Measurements from ENCODE around the gene CDK14.
"Not testable (repeated sequence)": the region's sequence is repeated elsewhere in the genome, so short reads cannot be mapped to it uniquely, and the experiment has no call there.

Gene CDK14

DNA sequence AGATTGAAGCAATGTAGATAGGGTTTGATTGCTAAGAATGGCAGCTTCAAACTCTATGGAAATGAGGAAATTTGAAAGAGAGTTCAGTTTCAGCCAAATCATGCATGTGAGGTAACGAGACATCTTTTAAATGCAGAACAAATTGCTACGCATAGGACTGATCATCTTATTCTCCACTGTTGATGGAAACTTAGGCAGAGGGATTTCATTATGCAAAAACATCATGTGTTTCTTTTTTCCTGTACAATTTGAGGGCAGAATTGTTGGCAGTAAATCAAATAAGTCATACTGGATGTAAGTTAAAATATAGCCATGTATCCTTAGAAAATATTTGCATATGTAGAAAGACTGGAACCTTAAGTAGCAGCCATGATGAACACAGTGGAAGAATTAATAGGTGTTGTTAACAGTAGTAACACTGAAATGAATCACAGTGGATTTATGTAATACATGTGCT, 327.4 kb downstream of the CDK14 start:
- DNase-seq, result no peak

DNA sequence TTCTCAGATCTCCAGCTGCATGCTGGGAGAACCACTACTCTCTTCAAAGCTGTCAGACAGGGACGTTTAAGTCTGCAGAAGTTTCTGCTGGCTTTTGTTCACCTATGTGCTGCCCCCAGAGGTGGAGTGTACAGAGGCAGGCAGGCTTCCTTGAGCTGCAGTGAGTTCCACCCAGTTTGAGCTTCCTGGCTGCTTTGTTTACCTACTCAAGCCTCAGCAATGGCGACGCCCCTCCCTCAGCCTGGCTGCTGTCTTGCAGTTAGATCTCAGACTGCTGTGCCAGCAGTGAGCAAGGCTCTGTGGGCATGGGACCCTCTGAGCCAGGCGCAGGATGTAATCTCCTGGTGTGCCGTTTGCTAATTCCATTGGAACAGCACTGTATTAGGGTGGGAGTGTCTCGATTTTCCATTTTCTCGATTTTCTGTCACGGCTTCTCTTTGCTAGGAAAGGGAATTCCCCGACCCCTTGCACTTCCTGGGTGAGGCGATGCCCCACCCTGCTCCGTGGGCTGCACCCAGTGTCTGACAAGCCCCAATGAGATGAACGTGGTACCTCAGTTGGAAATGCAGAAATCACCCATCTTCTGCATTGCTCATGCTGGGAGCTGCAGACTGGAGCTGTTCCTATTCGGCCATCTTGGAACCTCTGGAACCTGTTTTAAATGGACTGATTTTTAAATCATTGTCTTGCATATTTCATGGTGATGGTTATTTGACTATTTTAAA, 332.7 kb downstream of the CDK14 start:
- DNase-seq, result not testable (repeated sequence)

DNA sequence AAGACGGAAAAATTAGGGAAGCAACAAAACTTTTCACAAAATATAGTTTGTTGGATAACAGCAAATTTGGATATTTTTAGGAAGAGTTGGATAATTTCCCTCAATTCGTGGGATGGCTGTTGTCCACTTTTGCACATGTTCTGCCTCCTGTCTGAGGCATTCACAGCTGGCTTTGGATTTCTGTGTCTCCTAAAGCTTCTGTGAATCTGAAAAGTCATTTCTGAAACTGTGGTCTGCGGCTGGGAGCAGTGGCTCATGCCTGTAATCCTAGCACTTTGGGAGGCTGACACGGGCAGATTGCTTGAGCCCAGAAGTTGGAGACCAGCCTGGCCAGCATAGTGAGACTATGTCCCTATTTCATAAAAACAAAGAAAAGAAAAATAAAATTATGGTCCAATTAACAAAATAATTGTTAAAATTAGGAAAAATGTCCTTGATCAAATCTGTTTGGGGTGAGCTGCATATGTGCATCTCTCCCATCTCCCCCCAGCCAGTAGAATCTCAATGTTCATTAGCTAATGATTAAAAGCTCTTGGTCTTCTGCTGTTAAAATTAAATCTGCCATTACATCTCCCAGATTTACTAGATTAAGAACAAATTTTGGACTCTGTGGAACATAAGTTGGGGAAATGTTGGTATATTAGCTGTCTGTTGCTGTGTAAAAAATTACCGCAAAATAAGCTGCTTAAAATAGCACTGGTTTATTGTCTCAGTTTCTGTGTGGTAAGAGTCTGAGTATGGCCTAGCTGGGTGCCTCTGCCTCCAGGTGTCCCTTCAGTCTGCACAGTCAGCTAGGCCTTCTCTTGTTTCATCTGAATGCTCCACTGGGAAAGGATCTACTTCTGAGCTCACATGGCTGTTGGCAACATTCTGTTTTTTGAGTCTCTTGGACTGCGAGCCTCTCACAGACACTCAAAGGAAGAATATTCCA, 336.1 kb downstream of the CDK14 start:
- no peak for DNase-seq

DNA sequence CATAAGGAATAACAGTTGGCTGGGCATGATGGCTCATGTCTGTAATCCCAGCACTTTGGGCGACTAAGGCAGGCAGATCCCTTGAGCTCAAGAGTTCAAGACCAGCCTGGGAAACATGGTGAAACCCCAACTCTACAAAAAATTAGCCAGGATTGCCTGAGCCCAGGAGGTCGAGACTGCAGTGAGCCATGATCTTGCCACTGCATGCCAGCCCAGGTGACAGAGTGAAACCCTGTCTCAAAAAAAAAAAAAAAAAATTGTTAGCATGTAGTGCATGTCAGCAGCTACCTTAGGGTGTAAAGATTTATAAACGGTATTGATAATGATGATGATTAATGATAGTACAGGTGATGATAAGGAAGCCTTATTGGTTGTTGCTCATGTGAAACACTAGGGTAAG, 336.9 kb downstream of the CDK14 start:
- no peak for DNase-seq

DNA sequence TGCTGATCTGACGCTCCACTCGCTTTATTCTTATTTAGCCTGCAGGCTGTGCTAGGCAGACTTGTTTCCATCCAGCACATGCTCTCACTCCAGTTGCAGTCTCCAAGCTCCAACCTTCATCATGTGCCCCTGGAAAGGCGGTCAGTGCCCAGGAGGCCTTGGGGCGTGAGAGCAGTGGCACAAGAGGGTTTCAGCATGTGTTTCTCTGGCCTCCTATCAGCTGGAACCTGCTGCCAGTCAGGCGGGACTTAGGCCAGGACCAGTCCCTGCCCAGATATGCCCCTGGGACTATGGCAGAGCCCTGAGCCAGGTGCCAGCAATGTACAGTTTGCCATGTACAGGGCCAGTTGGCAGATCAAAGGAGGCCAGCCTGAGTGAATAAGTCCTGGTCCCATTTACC, 337.9 kb downstream of the CDK14 start:
- no peak for DNase-seq

DNA sequence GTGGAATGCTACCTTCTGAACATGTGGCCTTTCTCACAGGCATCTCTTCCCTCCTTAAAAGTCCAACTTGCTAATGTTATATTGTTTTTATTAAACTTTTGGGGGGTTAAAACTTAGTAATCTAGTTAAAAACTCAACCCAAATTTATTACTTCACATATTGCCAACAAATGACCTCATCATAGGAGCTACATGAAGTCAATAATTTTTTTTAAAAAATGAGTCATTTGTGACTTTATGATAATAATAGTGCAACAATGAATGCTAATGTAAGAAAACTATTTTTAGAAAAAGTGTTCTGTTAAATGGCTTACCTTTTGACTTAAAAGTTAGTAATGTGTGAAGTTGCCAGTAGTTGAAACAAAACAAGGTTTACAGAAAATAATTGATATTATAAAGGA, 342.2 kb downstream of the CDK14 start:
- DNase-seq, result no peak

DNA sequence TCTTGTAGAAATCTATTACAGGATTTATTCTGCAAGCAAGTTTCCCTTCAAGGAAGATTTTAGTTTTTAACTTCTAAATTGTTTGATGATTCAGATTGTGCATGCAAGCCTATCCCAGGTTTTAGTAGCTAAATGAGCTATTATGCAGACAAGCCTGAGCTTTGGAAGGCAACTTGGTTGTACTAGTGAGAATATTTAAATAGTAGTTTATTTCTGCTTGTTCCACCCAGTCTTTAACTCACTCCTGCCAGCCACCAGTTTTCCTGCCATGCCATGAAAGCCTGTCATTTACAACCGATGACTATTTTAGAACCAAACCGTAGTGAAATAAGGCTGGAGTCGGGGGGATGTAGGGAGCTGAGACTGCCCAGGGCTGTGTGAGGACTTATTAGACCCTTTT, 343.5 kb downstream of the CDK14 start:
- DNase-seq, result no peak

DNA sequence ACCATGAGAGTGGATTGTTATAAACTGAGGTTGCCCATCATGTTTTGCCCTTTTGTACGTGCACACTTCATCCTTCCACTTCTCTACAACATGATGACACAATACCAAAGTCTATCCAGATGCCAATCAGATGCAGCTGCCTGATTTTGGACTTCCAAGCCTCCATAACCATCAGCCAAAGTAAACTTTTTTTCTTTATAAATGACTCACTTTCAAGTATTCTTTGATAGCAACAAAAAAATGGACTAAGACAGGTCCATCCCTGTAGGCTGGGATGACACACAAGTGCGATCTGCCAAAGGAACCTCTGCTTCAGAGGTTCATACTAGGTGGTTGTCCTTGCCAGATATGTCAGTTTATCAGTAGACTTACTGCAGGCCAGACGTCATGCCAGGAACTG, 347.9 kb downstream of the CDK14 start:
- no peak for DNase-seq

DNA sequence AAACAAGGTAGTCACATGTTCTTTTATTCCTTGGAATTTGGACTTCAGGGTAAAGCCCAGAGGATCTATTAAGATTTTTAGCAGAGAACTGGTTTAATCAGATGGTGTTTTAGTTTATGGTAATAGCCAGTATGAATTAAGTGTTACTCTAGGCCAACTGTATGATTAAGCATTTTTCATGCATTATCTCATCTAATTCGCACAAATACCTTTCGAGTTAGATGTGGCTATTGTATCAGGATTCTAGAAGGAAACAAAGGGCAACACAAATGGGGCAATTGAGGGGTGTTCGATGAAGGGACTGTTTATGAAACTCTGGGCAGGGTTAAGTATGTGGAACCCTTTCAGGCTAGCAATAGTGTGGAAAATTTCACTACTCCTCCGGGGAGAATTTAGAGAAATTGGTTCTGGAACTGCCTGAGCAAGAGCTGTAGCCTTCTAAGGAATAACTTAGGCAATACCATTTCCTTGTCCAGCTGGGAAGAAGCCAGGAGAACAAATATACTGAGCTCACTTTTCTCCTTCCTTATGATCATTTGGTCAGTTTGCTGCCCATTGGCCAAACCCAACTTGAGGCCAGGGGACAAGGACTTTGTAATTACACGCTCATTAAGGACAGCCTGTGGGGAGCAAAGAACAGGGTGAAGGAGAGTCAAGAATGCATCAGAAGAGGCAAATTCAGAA, 349.1 kb downstream of the CDK14 start:
- DNase-seq, result no peak

DNA sequence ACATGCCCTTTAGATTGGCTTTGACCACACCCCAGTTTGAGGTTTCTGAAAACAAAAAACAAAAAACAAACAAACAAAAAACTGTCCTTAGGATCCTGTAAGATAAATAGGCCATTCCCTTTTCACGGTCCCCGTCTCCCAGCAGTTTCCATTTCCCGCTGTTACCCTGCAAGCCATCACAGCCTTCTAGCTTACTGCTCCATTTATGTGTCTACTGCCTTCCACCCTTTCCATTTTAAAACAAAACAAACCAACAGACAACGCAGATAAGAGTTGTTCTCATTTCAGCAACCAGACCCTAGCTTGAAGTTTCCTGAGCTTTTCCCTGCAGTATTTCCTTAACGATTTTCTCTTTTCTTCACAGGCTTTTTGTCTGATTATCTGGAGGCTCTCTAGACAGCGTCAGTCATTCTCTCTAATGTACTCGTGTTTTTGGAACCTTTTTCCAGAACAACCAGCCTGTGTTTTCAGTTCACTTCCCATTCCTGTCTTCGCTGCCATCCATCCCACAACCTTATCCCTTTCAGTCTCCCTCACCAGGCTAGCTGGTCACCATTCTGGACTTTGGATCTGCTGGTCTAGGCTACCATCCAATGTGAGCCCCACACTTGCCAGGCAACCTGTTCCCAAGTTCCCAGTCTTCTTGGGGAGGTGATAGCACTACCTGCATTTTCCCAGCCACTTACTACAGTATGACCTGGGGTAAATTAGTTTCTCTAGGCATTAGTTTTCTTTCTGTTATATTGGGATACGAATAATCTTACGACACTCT, 350.8 kb downstream of the CDK14 start:
- DNase-seq, result no peak

DNA sequence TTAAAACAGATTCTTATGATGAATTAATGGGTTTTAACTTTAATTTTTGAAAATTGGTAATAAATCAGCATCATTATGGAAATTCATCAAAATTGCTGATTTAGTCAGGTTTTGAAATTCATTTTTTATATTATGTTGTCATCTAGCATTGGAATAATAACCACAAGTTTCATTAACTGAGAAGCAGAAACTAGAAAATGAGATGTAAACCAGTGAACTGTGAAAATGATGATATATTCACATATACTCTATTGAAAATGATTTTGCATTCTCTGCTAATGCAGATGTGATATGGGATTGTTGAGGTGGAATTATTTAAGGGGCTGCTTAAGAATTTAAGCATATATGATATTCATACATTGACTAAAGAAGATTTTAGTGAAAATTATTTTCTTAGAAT, 352.0 kb downstream of the CDK14 start:
- DNase-seq, result no peak

DNA sequence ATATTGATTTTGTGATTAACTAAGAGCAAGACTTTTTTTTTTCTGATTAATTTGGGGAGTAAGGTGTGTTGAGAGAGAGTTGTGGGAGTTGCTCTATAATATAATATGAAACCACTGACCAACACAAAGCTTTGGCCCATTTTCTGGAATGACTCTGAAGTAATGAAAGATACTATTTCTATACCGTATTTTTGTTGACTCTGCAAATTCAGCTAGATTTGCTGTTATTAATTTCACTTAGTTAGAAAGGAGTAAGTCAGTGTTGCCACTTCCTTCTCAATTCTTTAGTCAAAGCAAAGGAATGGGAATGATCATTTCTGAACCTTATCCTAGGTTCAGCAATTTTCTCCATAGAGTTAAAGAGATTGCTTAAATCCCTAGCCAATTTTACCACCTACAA, 355.1 kb downstream of the CDK14 start:
- no peak for DNase-seq

DNA sequence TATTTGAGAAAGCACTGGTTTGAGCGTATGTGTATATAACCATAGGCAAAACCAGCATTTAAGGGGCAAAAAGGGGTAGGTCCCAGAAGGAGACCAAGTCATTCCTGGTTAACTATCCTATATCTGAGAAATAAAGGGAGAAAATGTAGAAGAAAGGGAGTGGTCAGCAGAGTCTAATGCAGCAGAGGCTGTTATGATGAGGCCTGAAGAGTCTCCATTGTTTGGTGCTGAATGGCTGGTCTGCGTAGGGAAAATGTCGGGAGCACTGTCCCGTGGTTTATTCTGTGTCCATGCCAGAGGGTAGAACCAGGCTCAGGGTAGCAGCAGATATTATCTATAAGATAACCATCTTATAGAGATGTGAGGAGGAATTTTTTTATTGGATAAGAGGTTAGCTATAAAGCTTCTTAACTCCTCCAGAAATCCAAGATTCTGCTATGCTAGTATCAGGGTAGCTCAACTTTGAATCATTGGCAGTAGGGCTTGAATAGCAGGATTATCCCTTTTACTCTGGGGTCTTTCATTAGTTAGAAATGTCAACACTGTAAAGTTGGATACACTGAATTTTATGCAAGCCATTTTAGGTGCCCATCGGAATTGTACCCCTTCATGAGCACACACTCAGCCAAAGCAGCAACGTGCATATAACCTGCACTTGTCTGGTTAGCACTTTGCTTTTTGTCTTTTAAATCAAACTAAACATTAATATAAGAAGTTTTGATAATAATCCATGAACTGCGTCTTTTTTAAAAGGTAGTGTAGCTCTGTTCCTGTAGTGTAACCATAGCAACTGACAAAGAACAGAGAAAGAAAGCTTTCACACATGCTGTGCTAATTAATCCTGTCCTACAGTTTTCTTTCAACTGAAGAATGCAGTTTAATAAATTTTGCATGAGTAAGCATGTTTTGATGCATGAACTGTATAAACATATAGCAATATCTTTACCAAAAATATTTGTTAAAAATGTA, 356.1 kb downstream of the CDK14 start:
- DNase-seq, result no peak

DNA sequence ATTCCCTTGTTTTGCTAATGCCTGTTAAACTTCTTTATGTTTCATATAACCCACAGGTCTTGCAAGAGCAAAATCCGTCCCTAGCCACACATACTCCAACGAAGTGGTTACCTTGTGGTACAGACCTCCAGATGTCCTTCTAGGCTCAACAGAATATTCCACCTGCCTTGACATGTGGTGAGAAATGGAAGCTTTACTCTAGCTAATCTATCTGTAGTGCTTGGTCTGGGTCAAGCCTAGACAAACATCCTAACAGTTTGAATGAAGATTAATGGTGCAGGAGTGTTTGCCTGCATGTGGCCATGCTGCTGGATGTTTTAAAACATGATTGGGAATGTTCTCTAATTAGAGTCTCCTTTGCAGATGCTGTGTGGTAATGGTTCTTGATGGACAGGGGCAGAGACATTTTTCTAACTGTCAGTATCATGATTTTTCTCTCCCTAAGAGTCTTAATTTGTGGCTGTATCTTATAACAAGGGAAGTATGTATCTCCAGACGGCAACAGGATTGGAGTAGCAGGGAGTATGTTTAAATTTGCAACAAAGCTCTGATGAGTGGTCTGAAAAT, 359.6 kb downstream of the CDK14 start:
- DNase-seq, result no peak

DNA sequence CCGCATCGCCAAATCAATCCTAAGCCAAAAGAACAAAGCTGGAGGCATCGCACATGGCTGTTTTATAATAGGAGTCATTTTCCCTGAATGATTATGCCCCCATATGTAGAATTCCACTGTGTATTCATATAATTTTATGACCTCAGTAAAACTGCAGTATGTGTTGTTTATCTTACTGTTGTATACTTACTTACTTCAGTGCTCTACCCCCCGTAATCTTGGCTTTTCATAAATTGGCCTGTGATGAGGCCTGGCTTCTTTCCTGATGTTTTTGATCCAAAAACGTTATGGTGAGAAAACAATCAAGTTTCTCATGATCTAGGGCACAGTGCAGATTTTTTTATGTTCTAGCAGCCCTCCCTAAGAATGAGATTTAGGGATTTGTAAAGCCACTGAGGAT, 361.8 kb downstream of the CDK14 start:
- no peak for DNase-seq

DNA sequence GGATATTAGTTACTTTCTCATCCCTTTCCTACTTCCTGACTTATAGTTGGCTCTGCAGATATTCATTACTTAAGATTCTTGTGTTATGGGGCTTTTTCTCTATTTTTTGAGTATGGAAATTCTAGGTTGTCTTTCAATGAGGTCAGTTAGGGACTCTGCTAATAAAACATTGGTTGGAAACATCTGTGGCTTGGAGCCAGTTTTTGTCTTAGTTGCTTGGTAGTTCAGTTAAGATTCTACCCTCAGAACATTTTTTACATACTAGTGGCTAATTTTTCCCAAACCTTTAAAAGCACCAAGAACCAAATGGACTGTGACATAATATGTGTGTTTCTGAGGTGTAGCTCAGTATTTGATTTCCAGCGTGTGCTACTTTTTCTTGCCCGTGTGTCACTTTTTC, 362.5 kb downstream of the CDK14 start:
- DNase-seq, result no peak

DNA sequence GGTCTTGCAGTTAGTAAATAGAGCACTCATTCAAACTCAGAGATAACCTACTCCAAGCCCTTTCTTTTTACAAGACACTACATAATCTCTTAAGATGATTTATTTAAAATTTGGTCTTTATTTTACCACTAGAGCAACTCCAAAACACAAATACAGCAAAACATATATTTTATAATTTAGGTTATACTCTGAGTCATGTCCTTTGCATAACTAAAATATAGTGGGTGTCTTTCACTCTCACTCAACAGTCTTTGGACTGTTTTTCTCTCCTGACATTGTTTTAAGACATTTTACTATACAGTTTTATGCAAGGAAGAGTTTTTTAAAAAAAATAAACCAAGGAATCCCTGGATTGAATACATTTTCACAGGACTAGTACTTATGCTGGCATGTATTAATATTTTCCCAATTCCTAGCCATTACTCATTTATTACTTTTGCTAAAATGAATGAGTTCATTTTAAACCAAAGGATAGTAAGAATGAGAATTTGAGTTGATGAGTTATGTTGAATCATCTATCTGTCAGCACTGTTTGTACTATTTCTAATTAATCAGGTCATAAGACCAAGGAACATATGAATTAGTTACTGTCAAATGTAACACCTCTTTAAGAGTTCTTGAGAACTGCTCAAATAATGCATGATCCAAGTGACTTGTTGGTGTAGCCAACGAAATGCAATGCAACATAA, 365.1 kb downstream of the CDK14 start:
- DNase-seq, result no peak

DNA sequence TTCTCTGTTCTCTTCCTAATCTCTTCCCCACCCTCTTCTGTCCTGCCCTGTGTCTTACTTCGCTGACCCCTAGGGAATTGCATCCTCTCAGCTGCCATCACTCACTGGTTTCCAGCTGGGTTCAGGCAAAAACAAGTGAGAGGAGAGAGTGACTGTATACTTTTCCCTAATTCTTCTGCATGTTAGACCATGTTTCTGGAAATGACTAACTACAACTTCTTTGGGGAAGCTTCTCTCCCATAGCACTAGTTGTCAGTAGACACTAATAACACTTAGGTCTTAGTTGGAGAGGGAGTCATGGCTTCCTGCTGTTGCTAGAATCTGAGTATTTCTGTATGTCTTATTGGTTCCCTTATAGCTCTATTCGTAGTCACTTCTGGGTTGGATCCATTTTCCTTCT, 369.1 kb downstream of the CDK14 start:
- no peak for DNase-seq

DNA sequence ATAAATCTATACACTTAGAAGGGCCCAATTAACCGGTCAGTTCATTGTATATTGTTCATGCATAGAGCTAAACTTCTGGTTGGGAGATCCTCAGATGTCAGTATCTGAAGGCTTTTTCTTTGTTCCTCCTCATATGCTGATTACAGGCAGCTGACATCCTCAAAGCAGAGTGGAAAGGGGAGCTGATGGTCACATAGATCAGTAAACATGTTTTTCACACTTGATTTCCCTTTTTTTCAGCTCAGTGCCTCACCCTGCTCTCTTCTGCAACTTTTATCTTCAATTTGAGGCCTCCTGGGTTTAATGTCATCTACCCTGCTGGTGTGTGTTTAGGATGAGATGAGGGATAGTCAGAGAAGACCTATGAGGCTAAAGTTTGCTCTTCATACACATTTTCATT, 370.2 kb downstream of the CDK14 start:
- no peak for DNase-seq

DNA sequence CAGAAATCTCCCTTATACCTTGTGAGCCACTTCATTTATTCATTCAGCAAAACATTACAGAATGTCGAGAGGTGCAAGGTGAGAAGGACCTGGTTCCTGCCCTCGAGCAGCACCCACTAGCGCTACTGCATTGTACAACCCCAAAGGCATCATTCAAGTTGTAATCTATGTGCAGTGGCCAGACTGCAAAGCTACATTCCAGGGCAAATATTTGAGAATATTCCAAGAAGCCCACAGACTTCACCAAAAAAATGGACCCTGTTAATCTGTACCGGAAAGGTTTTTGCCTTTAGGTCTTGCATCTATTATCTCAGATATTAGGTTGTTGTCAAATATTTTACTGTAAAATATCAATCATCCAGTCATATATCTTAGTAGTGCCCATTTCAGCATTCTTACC, 372.8 kb downstream of the CDK14 start:
- DNase-seq, result no peak
